GM12891 (cell line): ENCODE measurements around the gene SDR9C7.

ENCODE experiments used
- DNase-seq: peaks from one replicate; pipeline ENCODE4 v3.0.0; 2011; ENCODE audit warnings: low spot score; ENCODE audit not compliant: insufficient read length
- FAIRE-seq: peaks from 2 replicates; lab custom pipeline; 2011; peaks lifted over from hg19 to GRCh38; lab: Jason Lieb, UNC
- PAX5 ChIP-seq: IDR thresholded peaks from 2 replicates; pipeline ENCODE4 v1.6.1; 2011; ENCODE audit warnings: low read length, moderate library complexity, mild to moderate bottlenecking; ENCODE audit not compliant: insufficient read depth, severe bottlenecking
- POLR2A ChIP-seq: IDR thresholded peaks from 2 replicates; pipeline ENCODE4 v1.6.1; 2011; ENCODE audit warnings: low read depth, low read length, control low read depth
- POLR2AphosphoS5 ChIP-seq: IDR thresholded peaks from 2 replicates; pipeline ENCODE4 v1.6.1; 2011; ENCODE audit warnings: low read depth, low read length, control low read depth
- POU2F2 ChIP-seq: IDR thresholded peaks from 2 replicates; pipeline ENCODE4 v1.6.1; 2011; ENCODE audit warnings: low read depth, mild to moderate bottlenecking, control low read depth, low read length, moderate library complexity
- SPI1 ChIP-seq: IDR thresholded peaks from 2 replicates; pipeline ENCODE4 v1.6.1; 2011; ENCODE audit warnings: low read depth, low read length, control low read depth
- TAF1 ChIP-seq: IDR thresholded peaks from 2 replicates; pipeline ENCODE4 v1.6.1; 2011; ENCODE audit warnings: low read depth, low read length, control low read depth

SDR9C7 gene

GRCh38 chr12:56958422-56958821 lies 24.2 kb upstream of the SDR9C7 start:
- FAIRE-seq, result no peak
- no peak for TF ChIP-seq SPI1
- no peak for TF ChIP-seq PAX5
- no peak for TF ChIP-seq POLR2AphosphoS5
- no peak for TF ChIP-seq TAF1
- no peak for TF ChIP-seq POLR2A
- TF ChIP-seq POU2F2, result no peak
- no peak for DNase-seq

- no peak for FAIRE-seq
- no peak for DNase-seq
- TF ChIP-seq POLR2AphosphoS5 (no peak), TAF1 (no peak), POLR2A (no peak), PAX5 (no peak), SPI1 (no peak), POU2F2 (no peak)
Observed at GRCh38 chr12:56957229-56958052, 23.2 kb upstream of the SDR9C7 start, which contains the start of gene RDH16. TSS of gene RDH16 (minus strand) at chr12:56957608. CDS start at chr12:56957462, 146 bp downstream.

GRCh38 chr12:56955631-56956256 lies 21.5 kb upstream of the SDR9C7 start:
- no peak for FAIRE-seq
- TF ChIP-seq SPI1 (no peak), PAX5 (no peak), POU2F2 (no peak), POLR2A (no peak), POLR2AphosphoS5 (no peak)
- DNase-seq, result no peak

- no peak for FAIRE-seq
- DNase-seq, result no peak
- TF ChIP-seq PAX5 (no peak), SPI1 (no peak), POLR2AphosphoS5 (no peak), TAF1 (no peak), POU2F2 (no peak), POLR2A (no peak)
Observed at GRCh38 chr12:56954958-56955355, 20.7 kb upstream of the SDR9C7 start.

- TF ChIP-seq POLR2AphosphoS5 (no peak), SPI1 (no peak), POLR2A (no peak), PAX5 (no peak), TAF1 (no peak), POU2F2 (no peak)
- FAIRE-seq, result no peak
- no peak for DNase-seq
Observed at GRCh38 chr12:56954057-56954957, 20.1 kb upstream of the SDR9C7 start.

GRCh38 chr12:56953314-56953713 lies 19.1 kb upstream of the SDR9C7 start:
- no peak for DNase-seq
- TF ChIP-seq PAX5 (no peak), POU2F2 (no peak), TAF1 (no peak), POLR2A (no peak), POLR2AphosphoS5 (no peak), SPI1 (no peak)
- FAIRE-seq, result no peak

- FAIRE-seq (no peak), DNase-seq (no peak)
- TF ChIP-seq TAF1 (no peak), PAX5 (no peak), SPI1 (no peak), POLR2A (no peak), POLR2AphosphoS5 (no peak), POU2F2 (no peak)
Observed at GRCh38 chr12:56951582-56952339, 17.6 kb upstream of the SDR9C7 start.

GRCh38 chr12:56948881-56949280 lies 14.7 kb upstream of the SDR9C7 start:
- TF ChIP-seq POLR2A (no peak), PAX5 (no peak), SPI1 (no peak), POLR2AphosphoS5 (no peak), TAF1 (no peak), POU2F2 (no peak)
- no peak for DNase-seq
- FAIRE-seq, result no peak
